Psoas muscle (tissue), 8 donors: Measurements from ENCODE around the gene CMTM2. TPM values are rescaled to one million over a fixed set of nuclear protein-coding genes. Genes with fewer than 3 reads are reported as not detected.

Source experiments
- ATAC-seq, 4 donors: fragments of 200-7000 bp; cut with Tn5 transposase; one replicate each; pipeline ENCODE4 v1.9.1; 2020; ENCODE audit warnings: moderate library complexity in 3 of 4, mild to moderate bottlenecking in 2 of 4
- DNase-seq, 2 donors: peaks; one replicate each; pipeline ENCODE4 v3.0.0-alpha.2; 2020
- H3K27ac ChIP-seq: fragments of 200-600 bp; one replicate; pipeline ENCODE4 v1.8.0; 2022
- H3K27me3 ChIP-seq, 3 donors: fragments of 200-600 bp in 1 of 3; one replicate each; pipeline versions ENCODE4 v1.6.1 to v1.8.0; 2013 to 2022; ENCODE audit warnings: low read length in 2 of 3, mild to moderate bottlenecking in 2 of 3, moderate library complexity in 1 of 3; ENCODE audit not compliant: insufficient read depth in 3 of 3
- H3K36me3 ChIP-seq, 2 donors: fragments of 200-600 bp in 1 of 2; one replicate each; pipeline versions ENCODE4 v1.6.1 to v1.8.0; 2013 to 2022; ENCODE audit warnings: low read depth in 1 of 2, mild to moderate bottlenecking in 1 of 2, moderate library complexity in 1 of 2; ENCODE audit not compliant: insufficient read depth in 1 of 2
- H3K4me1 ChIP-seq: fragments of 200-600 bp; one replicate; pipeline ENCODE4 v1.8.0; 2022
- H3K4me3 ChIP-seq: fragments of 200-600 bp; one replicate; pipeline ENCODE4 v1.8.0; 2022; ENCODE audit warnings: mild to moderate bottlenecking
- H3K9me3 ChIP-seq: fragments of 200-600 bp; one replicate; pipeline ENCODE4 v1.8.0; 2022
- CTCF ChIP-seq: fragments of 200-600 bp; IDR thresholded peaks from one replicate; pipeline ENCODE4 v1.8.0; 2022; ENCODE audit warnings: antibody characterized with exemption
- WGBS, 3 donors: extraction: QIAGEN DNeasy Blood & Tissue Kit; methylation state at CpG; one replicate each; pipeline versions ENCODE4 v1.1.6 to v1.1.7; 2013; 5-methylcytosine and 5-hydroxymethylcytosine counted together
- intact Hi-C, 2 donors: fragments of 100-400 bp; cut with DNase I; formaldehyde crosslinking; loops; one replicate each; pipeline versions ENCODE4 v1.11.0 to v1.14.2; 2022
- polyA plus RNA-seq, 3 donors: library from polyadenylated mRNA; stranded (reverse); fragments of 200-250 nt; gene quantifications; one replicate each; pipeline ENCODE4 v1.2.3, GENCODE V29; 2013
- total RNA-seq, 4 donors: library from RNA; stranded (reverse); fragmentation: NEBNext Ultra II Directional in 2 of 4; extraction: Animal tissue kit (Norgen Biotek cat#: 25700) in 2 of 4; gene quantifications; one replicate each; pipeline versions ENCODE4 v1.2.1 to v1.2.4, GENCODE V29; 2021 to 2023
- donor health status: healthy with polysubstance abuse.
- donor health status: DM: no; HTN: no; CAD: no; lungs with moderate emphysema.
- donor health status: Bipolar disorder and iron deficiency.
- donor health status: healthy.
- donor health status: DM: yes; HTN: yes; CAD: no.
- donor health status: DM: no; HTN: no; CAD: no.
- donor health status: DM: no; HTN: no; CAD: no.
- donor health status: DM: yes; HTN: yes; CAD: no.

CMTM2 gene
- total and polyA plus RNA-seq, 7 donors: 0.17 TPM; not detected in 6

- H3K4me3 ChIP-seq: no peak overlapping the region
- 58 to 66% (median 60%) methylated on average over 3 of the region's 3 CpGs for WGBS, 3 donors
- peaks cover 0 to 11% (median 0%) of the 10 kb centered on the region in 3 donors for H3K27me3 ChIP-seq
- no peaks in the 10 kb centered on the region for H3K4me1 ChIP-seq
- no peaks in the 10 kb centered on the region for H3K36me3 ChIP-seq
- ATAC-seq: no peak
- no peak for TF ChIP-seq CTCF
- no peak for DNase-seq
- H3K9me3 ChIP-seq: no peaks in the 10 kb centered on the region
- no peak overlapping the region for H3K27ac ChIP-seq
- intact Hi-C loops: no loop called here
These were observed 18.8 kb downstream of the CMTM2 start for GRCh38 chr16:66598111-66598510.

- WGBS, 3 donors: 87 to 89% (median 87%) methylated on average over 4 of the region's 4 CpGs
- no peak for DNase-seq
- no peaks in the 10 kb centered on the region for H3K4me1 ChIP-seq
- intact Hi-C loops: loop anchor here in 1 of 2 donors (10.0 kb wide), 2 partner anchors 115 to 195 kb away; no protein-coding TSS in a partner anchor
- H3K27ac ChIP-seq: no peak overlapping the region
- no peak for ATAC-seq
- no peaks in the 10 kb centered on the region for H3K36me3 ChIP-seq
- TF ChIP-seq CTCF: no peak
- no peak overlapping the region for H3K4me3 ChIP-seq
- H3K27me3 ChIP-seq: peaks cover 0 to 22% (median 7%) of the 10 kb centered on the region in 3 donors
- no peaks in the 10 kb centered on the region for H3K9me3 ChIP-seq
These were observed 20.5 kb downstream of the CMTM2 start for GRCh38 chr16:66599726-66600125.

GRCh38 chr16:66600477-66600876, 21.2 kb downstream of the CMTM2 start:
- intact Hi-C loops: loop anchor here in 1 of 2 donors (10.0 kb wide), 2 partner anchors 116 to 196 kb away; no protein-coding TSS in a partner anchor

GRCh38 chr16:66601471-66601870, 22.2 kb downstream of the CMTM2 start:
- Histone ChIP-seq H3K4me3 (no peak overlapping the region), H3K4me1 (no peaks in the 10 kb centered on the region), H3K36me3 (no peaks in the 10 kb centered on the region), H3K9me3 (no peaks in the 10 kb centered on the region), H3K27me3 (peaks cover 0 to 22% (median 7%) of the 10 kb centered on the region in 3 donors), H3K27ac (no peak overlapping the region)
- no peak for TF ChIP-seq CTCF
- intact Hi-C loops: loop anchor here in 1 of 2 donors (10.0 kb wide), 2 partner anchors 117 to 197 kb away; no protein-coding TSS in a partner anchor
- ATAC-seq (no peak), DNase-seq (no peak)
- 90 to 95% (median 93%) methylated on average over 5 of the region's 5 CpGs for WGBS, 3 donors

More at GRCh38 chr16:66600477-66600876, 21.2 kb downstream of the CMTM2 start:
- Histone ChIP-seq H3K27ac (no peak overlapping the region), H3K36me3 (no peaks in the 10 kb centered on the region), H3K27me3 (peaks cover 0 to 22% (median 7%) of the 10 kb centered on the region in 3 donors), H3K4me1 (no peaks in the 10 kb centered on the region), H3K4me3 (no peak overlapping the region), H3K9me3 (no peaks in the 10 kb centered on the region)
- TF ChIP-seq CTCF: no peak
- 92 to 100% (median 98%) methylated on average over 1 of the region's 1 CpG for WGBS, 3 donors
- no peak for ATAC-seq
- DNase-seq: no peak
